Medulla oblongata (tissue), 1 donor: Measurements from ENCODE around the gene CDC42BPG.

Experiments
- DNase-seq: peaks from one replicate; pipeline ENCODE4 v3.0.0-alpha.2; 2015; ENCODE audit errors: extremely low spot score

The CDC42BPG gene

DNA sequence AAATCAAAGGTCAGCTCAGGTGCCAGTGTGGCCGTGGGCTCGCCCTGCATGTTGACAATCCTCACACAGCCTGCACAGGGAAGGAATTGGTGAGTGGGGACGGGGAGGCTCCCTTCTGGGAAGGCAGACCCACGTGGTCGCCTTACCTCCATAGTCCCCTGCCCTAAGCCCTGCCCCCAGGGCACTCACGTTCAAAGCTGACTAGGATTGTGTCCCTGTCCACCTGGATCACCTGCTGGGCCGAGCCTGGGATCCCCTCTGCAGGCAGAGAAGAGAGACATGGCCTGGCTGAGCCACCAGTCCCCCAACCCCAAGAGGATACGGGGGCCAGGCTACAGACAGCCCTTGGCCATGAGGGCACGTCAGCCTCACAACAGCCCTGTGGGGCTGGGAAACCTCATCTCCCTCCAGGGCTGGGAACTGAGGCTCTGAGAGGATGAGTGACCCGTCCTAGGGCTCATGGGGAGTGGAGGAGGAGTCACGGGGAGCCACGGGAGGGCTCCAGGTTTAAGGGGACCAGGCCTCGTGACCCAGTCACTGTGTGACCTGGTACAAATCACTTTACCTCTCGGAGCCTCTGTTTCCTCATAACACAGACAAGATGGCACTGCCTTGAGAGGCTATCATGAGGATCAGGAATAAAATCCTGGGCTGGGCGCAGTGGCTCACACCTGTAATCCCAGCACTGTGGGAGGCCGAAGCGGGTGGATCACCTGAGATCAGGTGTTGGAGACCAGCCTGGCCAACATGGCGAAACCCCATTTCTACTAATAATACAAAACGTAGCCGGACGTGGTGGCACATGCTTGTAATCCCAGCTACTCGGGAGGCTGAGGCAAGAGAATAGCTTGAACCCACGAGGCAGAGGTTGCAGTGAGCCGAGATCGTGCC is 54.0 kb downstream of the CDC42BPG start:
- no peak for DNase-seq

DNA sequence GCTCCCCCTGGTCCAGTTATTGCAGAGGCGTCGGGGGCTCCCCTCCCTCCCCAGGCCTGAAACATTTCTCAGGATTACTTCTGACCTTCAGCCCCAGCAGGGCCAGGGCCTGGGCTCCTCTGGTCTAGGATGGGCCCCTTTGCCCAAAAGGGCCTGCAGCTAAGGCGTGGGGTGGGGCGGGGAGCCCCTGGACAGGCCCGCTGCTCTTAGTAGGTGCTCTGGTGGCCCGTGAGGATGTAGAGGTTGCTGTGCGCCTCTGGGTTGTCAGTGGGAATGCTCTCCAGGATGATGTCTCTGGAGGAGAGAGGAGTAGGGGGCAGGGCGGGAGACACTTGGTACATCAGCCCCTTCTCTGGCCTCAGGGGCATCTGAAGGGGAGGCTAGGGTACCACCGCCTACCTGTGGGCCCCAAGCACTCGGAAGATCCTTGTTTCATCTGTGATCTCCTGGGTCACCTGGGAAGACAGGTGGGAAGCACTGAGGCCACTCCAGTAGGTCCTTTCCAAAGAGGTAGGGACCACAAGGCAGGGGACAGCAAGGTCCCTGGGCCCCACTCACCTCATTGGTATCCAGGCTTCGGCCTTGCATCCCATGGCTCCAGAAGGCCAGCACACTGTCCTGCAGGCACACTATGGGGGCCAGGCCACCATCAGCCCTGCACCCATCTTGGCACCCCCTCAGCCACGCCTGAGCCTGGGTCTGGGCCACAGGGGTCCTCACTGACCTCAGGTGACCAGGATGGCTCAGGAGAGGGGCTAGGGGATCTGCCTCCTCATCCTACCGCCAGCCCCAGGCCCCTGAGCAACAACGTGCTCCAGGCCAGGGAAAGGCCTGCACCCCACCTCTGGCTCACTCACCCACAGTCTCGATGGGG is 54.9 kb downstream of the CDC42BPG start:
- DNase-seq = no peak

DNA sequence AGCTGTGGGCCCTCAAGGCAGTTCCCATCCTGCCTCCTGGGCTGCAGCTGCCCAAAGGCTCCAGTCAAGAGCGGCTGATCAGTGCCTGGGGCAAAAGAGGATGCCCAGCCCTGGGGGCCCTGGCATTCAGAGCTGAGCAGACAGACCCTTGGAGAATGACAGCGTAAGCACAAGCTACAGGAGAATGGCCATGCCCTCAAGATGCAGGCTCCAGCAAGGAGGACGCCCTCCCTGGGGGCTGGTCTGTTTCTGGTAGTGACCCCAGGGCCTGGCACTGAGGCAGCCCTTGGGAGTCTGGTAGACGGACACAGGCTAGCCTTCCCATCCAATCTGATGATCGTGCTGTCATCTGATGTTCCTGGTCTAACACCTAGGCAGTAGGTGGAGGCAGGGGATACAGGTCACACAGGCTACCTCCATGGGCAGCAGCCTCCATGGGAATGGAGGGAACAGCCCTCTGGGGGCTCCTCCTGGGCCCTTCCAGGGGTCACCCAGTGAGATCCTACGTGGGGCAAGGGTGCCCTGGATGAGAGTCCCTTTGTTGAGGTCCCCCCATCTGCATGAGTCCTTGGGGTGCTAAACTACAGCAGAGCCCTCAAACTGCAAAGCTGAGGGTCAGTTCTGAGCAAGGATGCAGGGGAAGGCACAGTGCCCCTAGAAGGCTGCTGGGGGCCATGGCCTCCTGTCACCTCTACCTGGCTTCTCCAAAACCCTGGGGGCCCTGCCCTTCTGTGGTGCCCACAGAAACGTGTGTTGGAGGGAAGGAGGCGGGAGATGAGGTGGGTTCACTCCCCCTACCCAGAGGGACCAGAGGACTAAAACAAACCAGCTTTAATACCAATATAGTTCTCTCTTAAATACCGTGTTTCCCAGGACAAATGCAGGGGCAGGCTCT is 55.9 kb downstream of the CDC42BPG start:
- no peak for DNase-seq

DNA sequence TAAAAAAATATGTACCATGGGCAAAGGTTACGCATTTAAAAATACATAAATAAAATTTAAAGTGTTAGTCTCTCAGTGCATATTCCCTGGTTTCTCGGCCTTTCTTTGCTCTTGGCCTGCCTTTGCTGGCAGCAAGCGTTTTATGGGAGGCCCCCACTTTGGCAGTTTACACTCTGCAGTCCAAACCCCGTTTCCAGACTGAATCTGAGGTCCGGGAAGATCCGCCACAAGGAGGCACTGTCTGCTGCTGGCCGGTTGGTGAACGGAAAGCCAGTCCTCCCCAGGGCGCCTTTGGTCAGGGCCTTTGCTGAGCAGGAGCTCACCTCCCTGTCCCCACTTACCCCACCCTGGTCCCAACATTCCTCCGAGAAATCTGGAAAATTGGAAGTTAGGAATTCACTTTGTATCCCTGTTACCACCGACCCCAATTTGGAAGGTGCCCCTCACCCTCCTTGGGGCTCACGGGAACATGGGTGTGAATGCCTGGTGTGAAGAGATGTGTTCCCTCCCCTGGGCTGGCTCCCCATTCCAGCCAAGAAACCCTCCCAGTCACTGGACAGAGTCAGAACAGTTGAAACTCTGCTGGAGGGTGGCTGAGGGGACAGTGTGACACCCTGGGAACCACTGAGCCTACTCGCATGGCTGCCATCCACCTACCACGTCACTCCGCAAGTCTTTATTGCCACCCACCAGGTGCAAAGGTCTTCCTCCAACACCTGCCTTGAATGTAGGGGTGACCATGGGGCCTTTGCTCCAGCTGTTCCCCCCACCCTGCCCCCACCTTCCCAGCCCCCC is 56.7 kb downstream of the CDC42BPG start:
- peak; percentile 60 for DNase-seq

DNA sequence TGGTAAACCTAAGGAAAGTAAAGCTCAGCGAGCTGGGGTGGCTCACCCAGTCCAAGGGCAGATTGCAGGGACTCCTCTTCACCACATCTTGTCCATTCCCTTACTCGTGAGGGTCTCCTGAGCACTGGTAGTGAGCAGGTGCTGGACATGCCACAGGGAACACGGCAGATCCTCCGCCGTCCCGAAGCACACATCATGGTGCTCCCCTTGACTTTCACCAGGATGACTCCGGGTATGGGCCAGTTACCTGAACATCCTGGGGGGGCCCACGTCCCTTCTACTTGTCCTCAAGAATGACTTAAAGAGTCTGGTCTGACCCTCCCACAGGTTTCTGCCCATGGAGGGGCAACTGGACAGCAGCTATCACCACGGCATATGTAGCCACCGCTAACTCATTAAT is 58.1 kb downstream of the CDC42BPG start:
- DNase-seq = no peak

DNA sequence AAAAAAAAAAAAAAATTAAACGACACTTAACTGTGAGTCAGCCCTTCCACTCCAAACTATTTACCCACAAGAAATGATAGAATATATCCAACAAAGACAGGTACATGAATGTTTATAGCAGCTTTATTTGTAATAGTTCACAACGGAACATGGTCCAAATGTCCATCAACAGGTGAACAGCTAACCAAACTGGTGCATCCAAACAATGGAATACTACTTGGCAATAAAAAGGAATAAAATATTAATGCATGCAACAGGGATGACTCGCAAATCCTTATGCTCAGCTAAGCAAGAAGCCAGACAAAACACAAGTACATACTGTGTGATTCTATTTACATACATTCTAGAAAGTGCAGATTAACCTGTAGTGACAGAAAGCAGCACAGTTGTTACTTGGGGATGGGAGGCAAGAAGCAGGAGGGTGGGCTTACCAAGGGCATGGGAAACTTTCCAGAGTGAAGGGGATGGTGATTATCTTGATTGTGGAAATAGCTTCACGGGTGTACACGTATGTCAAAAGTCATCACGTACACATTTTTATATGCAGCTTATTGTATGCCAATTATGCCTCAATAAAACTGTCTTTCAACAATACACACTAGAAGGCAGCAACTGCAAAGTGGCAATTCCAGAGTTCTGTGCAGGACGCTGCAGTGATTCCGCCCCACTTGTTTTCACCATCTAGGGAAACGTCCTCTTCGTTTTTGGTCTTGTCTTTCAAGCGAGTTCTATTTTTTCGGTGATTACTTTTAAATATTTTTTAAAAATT is 59.5 kb downstream of the CDC42BPG start:
- DNase-seq = no peak

DNA sequence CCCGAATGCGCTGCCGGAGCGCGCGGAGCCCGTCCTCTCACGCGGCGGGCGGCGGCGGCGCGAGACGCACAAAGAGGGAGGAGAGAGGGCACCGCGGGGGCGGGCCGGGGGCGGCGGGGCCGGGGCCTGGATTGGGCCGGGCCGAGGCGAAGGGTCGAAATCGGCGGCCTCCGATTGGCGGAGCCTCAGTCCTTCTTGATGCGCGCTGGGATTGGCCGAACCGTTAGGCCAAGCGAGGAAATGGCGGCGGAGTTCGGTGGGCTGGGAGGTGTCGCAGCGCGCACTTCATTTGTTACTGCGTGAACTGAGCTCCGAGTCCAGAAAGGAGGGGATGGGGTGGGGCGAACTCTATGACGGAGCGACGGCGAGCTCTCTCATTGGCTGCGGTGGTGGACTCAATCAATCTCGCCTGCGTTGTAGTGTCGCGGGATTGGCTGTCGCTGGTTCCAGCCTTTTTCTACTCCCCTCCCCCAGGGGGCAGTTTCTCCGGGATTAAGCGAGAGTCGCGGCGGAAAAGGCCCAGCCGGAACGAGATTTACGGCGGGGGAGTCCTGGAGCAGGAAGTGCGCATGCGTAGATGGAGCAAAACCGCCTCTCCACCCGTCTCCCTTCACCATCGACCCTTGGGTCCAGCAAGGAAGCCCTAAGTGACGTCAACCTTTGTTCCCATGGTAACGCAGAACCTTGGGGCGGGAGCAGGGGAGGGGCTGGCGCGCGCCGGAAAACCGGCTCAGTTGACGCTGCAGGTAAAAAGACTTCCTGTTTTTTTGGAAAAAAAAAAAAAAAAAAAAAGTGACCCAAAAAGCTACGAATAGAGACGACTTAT is 65.8 kb downstream of the CDC42BPG start, which contains the start of gene SF1:
Gene SF1, minus strand, starts transcription at position 70 of the 826 bp plus-strand sequence. CDS start 150 bp downstream, outside the sequence.
- peak; percentile 100 for DNase-seq

DNA sequence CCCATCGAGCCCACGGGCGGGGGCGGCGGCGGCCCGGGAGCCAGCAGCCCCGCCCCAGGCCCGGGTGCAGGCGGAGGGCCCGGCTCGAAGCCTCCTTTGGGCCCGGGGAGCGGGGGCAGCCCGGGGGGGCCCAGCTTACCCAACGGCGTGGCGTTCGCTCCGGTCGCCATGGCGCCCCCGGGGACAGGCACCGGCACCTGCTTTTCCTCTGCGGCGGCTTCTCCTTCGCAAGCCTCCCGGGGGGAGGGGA is 66.3 kb downstream of the CDC42BPG start:
- DNase-seq = no peak

DNA sequence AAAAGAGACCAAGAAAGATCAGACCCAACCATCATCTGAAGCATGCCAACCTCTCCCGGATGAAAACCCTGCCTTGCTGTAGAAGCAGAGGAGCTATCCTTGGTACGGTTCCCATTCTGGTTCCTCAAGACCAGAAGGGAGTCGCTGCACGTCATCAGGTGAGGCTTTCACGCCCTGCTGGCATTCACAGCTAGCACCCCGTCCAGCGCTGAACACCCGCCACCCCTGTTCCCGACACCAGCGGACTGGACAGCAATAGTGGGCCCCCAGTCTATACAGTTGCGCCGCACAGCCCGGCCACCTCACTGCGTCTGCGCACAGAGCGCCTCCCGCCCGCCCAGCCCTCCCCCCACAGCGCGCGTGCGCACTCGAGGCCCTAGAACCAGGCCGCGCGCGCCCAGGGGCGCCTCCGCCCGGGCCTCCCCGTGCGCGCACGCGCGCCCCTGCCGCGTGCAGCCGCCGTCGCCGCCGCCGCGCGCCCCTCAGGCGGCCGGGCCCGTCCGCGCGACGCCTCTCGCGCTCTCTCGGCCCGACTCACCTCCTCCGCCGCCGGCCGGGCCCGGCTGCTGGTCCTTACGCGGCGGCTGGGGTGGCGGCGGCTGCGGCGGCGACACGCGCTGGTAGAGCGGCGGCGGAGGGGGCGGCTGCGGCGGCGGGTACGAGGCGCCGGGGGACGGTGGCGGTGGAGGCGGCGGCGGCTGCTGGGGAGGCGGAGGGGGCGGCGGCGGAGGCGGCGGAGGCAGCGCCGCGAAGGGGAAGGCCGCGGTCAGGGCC is 66.8 kb downstream of the CDC42BPG start:
- peak; percentile 89 for DNase-seq

DNA sequence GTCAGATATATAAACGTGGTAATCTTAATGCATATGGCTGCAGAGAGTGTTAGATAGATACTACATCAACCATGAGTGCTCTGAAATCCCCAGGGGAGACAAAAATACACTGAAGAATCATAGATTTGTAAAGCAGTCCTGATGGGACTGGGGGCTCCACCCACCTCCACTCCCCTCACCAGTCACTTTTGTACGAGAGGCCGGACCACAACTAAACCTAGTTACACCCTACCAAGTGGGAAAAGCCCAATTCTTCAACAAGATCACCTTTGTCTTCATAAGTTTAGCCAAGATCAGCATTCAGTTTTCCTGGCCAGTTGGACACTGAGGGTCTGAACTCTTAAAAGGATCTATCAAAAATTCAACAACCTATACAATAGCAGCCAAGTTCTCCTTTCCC is 67.6 kb downstream of the CDC42BPG start:
- DNase-seq = no peak

DNA sequence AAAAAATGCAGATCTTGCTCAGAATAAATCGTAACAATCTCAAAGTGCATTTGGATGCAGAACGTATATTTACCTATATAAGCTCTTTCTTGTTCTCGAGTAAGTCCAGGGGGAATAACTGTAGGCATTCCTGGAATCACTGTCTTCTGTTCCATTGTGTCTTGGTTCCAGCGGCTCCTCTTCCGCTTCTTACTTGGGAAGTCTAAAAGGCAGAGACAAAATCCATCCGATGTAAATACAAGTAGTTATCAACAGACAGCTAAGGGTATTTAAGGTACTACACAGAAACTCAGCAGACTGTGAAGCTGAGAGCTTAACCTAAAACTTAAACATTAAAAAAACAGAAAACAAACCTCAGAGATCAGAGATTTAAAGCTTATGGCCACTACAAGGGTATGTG is 68.0 kb downstream of the CDC42BPG start:
- no peak for DNase-seq

DNA sequence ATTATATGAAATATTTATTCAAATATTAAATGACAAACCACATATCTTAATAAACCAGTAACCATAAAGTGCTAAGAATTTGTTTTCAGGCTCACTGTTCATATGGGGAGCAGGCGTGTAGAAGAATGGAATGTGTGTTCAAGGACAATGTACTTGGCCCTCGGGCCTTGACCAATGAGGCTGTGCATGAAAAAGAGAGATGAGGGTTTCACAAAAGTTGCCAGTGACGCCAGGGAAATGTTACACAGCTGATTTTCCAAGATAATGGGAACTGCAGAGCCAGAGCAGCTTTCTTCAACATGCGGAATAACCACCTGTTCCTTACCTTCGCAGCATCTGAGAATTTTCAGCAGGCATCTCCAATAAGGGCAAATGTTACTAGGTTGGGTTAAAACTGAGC is 70.3 kb downstream of the CDC42BPG start:
- DNase-seq = no peak
